SK-N-SH (cell line): ENCODE measurements around the gene LARGE2. TPM values are rescaled to one million over a fixed set of nuclear protein-coding genes. Genes with fewer than 3 reads are reported as not detected.

ENCODE experiments used
- CTCF ChIA-PET: fragments of 300-600, 350-600 bp; formaldehyde crosslinking; extraction: SDS; loops from one replicate; lab custom pipeline; 2021; lab: Yijun Ruan, JAX
- POLR2A ChIA-PET: fragments of 350-600 bp; sonication (Branson Sonifier 250); formaldehyde crosslinking; extraction: SDS; loops from one replicate; lab custom pipeline; 2020; ENCODE audit warnings: antibody characterized with exemption, inconsistent platforms; lab: Yijun Ruan, JAX
- DNase-seq: peaks from one replicate; pipeline ENCODE4 v3.0.0; 2012
- H2AFZ ChIP-seq: fragments of 200-600 bp; sonication (generic); 2 replicates; pipeline ENCODE4 v1.8.1; 2016; ENCODE audit warnings: antibody characterized with exemption, mild to moderate bottlenecking, low read depth
- H3F3A ChIP-seq: fragments of 200-600 bp; sonication (generic); replicated peaks from 2 replicates; pipeline ENCODE3; 2016; ENCODE audit warnings: antibody characterized with exemption, mild to moderate bottlenecking; ENCODE audit not compliant: insufficient read depth
- H3K27ac ChIP-seq, 2 experiments: fragments of 200-500 bp in 1 of 2; fragments of 200-600 bp in 1 of 2; sonication (Bioruptor generic) in 1 of 2; sonication (generic), shearing (Covaris generic) in 1 of 2; 2 replicates each; pipeline versions ENCODE4 v1.5.1 to v1.6.1; 2014 to 2016; ENCODE audit warnings: low read depth in 2 of 2, inconsistent platforms in 1 of 2, low read length in 1 of 2, mild to moderate bottlenecking in 1 of 2, mixed read lengths in 1 of 2
- H3K27me3 ChIP-seq: fragments of 200-600 bp; sonication (generic), shearing (Covaris generic); 2 replicates; pipeline ENCODE4 v1.6.1; 2016; ENCODE audit warnings: mixed run types; ENCODE audit not compliant: insufficient read depth
- H3K36me3 ChIP-seq, 2 experiments: fragments of 200-500 bp in 1 of 2; fragments of 200-600 bp in 1 of 2; sonication (Bioruptor generic) in 1 of 2; sonication (generic) in 1 of 2; replicated peaks in 1 of 2; 2 replicates each; pipeline versions ENCODE3 to v1.5.1; 2014 to 2016; ENCODE audit warnings: low read length in 1 of 2, mild to moderate bottlenecking in 1 of 2; ENCODE audit not compliant: insufficient read depth in 2 of 2, control insufficient read depth in 1 of 2
- H3K4me1 ChIP-seq, 2 experiments: fragments of 200-500 bp in 1 of 2; fragments of 200-600 bp in 1 of 2; sonication (Bioruptor generic) in 1 of 2; sonication (generic), shearing (Covaris generic) in 1 of 2; 2 replicates each; pipeline versions ENCODE4 v1.5.1 to v1.6.1; 2014 to 2016; ENCODE audit warnings: low read depth in 1 of 2, low read length in 1 of 2, mixed run types in 1 of 2; ENCODE audit not compliant: insufficient read depth in 2 of 2, control insufficient read depth in 1 of 2
- H3K4me2 ChIP-seq: fragments of 200-600 bp; sonication (generic), shearing (Covaris generic); 2 replicates; pipeline ENCODE4 v1.6.1; 2017; ENCODE audit warnings: mixed run types
- H3K4me3 ChIP-seq, 2 experiments: fragments of 200-500 bp in 1 of 2; fragments of 200-600 bp in 1 of 2; sonication (Bioruptor generic) in 1 of 2; sonication (generic), shearing (Covaris generic) in 1 of 2; 2 replicates each; pipeline versions ENCODE4 v1.5.1 to v1.8.1; 2014 to 2016; ENCODE audit warnings: low read depth in 2 of 2, inconsistent platforms in 1 of 2, low read length in 1 of 2, mild to moderate bottlenecking in 1 of 2, mixed read lengths in 1 of 2, moderate library complexity in 1 of 2
- H3K79me2 ChIP-seq: fragments of 200-600 bp; sonication (generic); 2 replicates; pipeline ENCODE4 v1.8.1; 2017; ENCODE audit warnings: mild to moderate bottlenecking; ENCODE audit not compliant: insufficient read depth
- H3K9ac ChIP-seq: fragments of 200-600 bp; sonication (generic); 2 replicates; pipeline ENCODE4 v1.6.1; 2017; ENCODE audit warnings: mixed run types
- H3K9me2 ChIP-seq: fragments of 200-600 bp; sonication (generic); 2 replicates; pipeline ENCODE4 v1.6.1; 2017; ENCODE audit warnings: mixed run types
- H3K9me3 ChIP-seq: fragments of 200-600 bp; sonication (generic); 2 replicates; pipeline ENCODE4 v1.6.1; 2017; ENCODE audit warnings: mixed run types, mild to moderate bottlenecking, moderate library complexity
- H4K20me1 ChIP-seq: fragments of 200-600 bp; sonication (generic); 2 replicates; pipeline ENCODE4 v1.6.1; 2017; ENCODE audit warnings: mild to moderate bottlenecking, mixed run types; ENCODE audit not compliant: insufficient read depth
- ELF1 ChIP-seq: IDR thresholded peaks from 2 replicates; pipeline ENCODE4 v1.4.0; 2012
- EP300 ChIP-seq, 2 experiments: IDR thresholded peaks; 2 replicates each; pipeline versions ENCODE4 v1.4.0 to v1.6.1; 2012; ENCODE audit warnings: borderline replicate concordance in 1 of 2, low read depth in 1 of 2, low read length in 1 of 2
- FOSL2 ChIP-seq: IDR thresholded peaks from 2 replicates; pipeline ENCODE4 v1.4.0; 2012; ENCODE audit warnings: low read depth, mild to moderate bottlenecking, moderate library complexity, borderline replicate concordance
- GATA2 ChIP-seq: sonication (generic); formaldehyde crosslinking; IDR thresholded peaks from 2 replicates; pipeline ENCODE4 v1.5.0; 2020; ENCODE audit warnings: mild to moderate bottlenecking, missing genetic modification reagents
- JUND ChIP-seq: IDR thresholded peaks from 2 replicates; pipeline ENCODE4 v1.4.0; 2012
- NFIC ChIP-seq: IDR thresholded peaks from 2 replicates; pipeline ENCODE4 v1.4.0; 2012; ENCODE audit warnings: borderline replicate concordance
- POLR2AphosphoS5 ChIP-seq: IDR thresholded peaks from 2 replicates; pipeline ENCODE4 v1.6.1; 2012; ENCODE audit warnings: low read depth, low read length
- RXRA ChIP-seq: IDR thresholded peaks from 2 replicates; pipeline ENCODE4 v1.4.0; 2012; ENCODE audit warnings: low read depth, mild to moderate bottlenecking, borderline replicate concordance
- SIN3A ChIP-seq: IDR thresholded peaks from 2 replicates; pipeline ENCODE4 v1.6.1; 2012; ENCODE audit warnings: low read depth, mild to moderate bottlenecking, low read length, moderate library complexity, borderline replicate concordance
- TAF1 ChIP-seq: IDR thresholded peaks from 2 replicates; pipeline ENCODE4 v1.6.1; 2012; ENCODE audit warnings: low read depth, mild to moderate bottlenecking, low read length, moderate library complexity, borderline replicate concordance
- WGBS: methylation state at CpG from one replicate; pipeline ENCODE4 v1.1.6; 2017; ENCODE audit warnings: low lambda C conversion rate; 5-methylcytosine and 5-hydroxymethylcytosine counted together
- polyA plus RNA-seq, 3 experiments: library from polyadenylated mRNA; depleted of rRNA; stranded (reverse); fragments of >200 nt; gene quantifications; 2 replicates each; pipeline ENCODE4 v1.2.3, GENCODE V29; 2012
- TF ChIP-seq, protein P1 (sequence below): IDR thresholded peaks from 2 replicates; pipeline ENCODE4; 2012
- TF ChIP-seq, protein P2 (sequence below): IDR thresholded peaks from 2 replicates; pipeline ENCODE4 v1.6.1; 2012; ENCODE audit warnings: mild to moderate bottlenecking, low read depth, low read length, moderate library complexity
- TF ChIP-seq, protein P3 (sequence below): IDR thresholded peaks from 2 replicates; pipeline ENCODE4 v1.4.0; 2012; ENCODE audit warnings: low read depth, borderline replicate concordance
- TF ChIP-seq, protein P4 (sequence below): IDR thresholded peaks from 2 replicates; pipeline ENCODE4 v1.4.0; 2012; ENCODE audit warnings: low read depth, borderline replicate concordance
- TF ChIP-seq, protein P5 (sequence below): IDR thresholded peaks from 2 replicates; pipeline ENCODE4 v1.4.0; 2012; ENCODE audit warnings: low read depth
- TF ChIP-seq, protein P6 (sequence below): fragments of 150-350 bp; IDR thresholded peaks from 2 replicates; pipeline ENCODE4 v1.6.1; 2016; ENCODE audit warnings: mild to moderate bottlenecking, low read depth, low read length

LARGE2 gene
- polyA plus RNA-seq, 1 of the 3 experiments (the other 2 are of a cell fraction), result 2.4 TPM

DNA sequence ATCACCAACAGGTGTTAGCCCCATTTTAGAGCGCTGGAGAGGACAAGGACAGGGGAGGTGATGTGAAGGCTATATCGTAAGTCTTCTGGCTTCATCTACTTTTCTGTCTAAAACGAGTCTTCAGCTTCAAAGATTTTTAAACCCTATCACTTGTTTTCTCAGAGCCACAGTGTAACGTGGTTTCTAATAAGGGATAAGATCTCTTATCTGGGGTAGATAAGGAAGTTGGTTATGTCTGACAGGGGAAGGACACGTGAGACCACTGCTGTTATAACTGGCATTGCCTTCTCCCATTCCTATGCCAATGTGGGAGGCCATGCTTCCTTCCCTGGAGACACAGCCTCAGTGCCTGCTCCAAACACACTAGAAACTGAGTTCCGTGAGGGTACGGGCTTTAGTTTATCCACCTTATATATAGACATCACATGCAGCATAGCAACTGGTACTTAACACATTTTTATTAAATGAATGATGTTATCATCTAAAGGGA lies 39.3 kb downstream of the LARGE2 start:
- WGBS, result 91% methylated on average over 7 of the region's 7 CpGs
- DNase-seq, result no peak
- H2AFZ ChIP-seq, result no peak overlapping the region
- peaks cover 12% of the 10 kb centered on the region for H3F3A ChIP-seq
- no peaks in the 10 kb centered on the region for H3K9me3 ChIP-seq
- H4K20me1 ChIP-seq, result no peaks in the 10 kb centered on the region
- no peak overlapping the region for H3K4me2 ChIP-seq
- no peaks in the 10 kb centered on the region for H3K9me2 ChIP-seq
- CTCF ChIA-PET, result interaction anchor here (1.3 kb wide), 1 partner anchor 45 kb away, joined by 4 read pairs; no protein-coding TSS in a partner anchor
- H3K27ac ChIP-seq, result no peak overlapping the region
- H3K4me1 ChIP-seq, result no peaks in the 10 kb centered on the region; a peak in 1 of 4 replicates
- no peaks in the 10 kb centered on the region for H3K79me2 ChIP-seq
- no peaks in the 10 kb centered on the region for H3K27me3 ChIP-seq
- POLR2A ChIA-PET, result no interaction called here
- no peak overlapping the region for H3K4me3 ChIP-seq
- H3K9ac ChIP-seq, result no peak overlapping the region
- H3K36me3 ChIP-seq, result peaks cover 36 to 41% of the 10 kb centered on the region in 2 experiments
- TF ChIP-seq JUND, result no peak
- TF ChIP-seq, protein P1, sequence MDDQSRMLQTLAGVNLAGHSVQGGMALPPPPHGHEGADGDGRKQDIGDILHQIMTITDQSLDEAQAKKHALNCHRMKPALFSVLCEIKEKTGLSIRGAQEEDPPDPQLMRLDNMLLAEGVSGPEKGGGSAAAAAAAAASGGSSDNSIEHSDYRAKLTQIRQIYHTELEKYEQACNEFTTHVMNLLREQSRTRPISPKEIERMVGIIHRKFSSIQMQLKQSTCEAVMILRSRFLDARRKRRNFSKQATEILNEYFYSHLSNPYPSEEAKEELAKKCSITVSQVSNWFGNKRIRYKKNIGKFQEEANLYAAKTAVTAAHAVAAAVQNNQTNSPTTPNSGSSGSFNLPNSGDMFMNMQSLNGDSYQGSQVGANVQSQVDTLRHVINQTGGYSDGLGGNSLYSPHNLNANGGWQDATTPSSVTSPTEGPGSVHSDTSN, result no peak
- no peak for TF ChIP-seq SIN3A
- TF ChIP-seq, protein P2, sequence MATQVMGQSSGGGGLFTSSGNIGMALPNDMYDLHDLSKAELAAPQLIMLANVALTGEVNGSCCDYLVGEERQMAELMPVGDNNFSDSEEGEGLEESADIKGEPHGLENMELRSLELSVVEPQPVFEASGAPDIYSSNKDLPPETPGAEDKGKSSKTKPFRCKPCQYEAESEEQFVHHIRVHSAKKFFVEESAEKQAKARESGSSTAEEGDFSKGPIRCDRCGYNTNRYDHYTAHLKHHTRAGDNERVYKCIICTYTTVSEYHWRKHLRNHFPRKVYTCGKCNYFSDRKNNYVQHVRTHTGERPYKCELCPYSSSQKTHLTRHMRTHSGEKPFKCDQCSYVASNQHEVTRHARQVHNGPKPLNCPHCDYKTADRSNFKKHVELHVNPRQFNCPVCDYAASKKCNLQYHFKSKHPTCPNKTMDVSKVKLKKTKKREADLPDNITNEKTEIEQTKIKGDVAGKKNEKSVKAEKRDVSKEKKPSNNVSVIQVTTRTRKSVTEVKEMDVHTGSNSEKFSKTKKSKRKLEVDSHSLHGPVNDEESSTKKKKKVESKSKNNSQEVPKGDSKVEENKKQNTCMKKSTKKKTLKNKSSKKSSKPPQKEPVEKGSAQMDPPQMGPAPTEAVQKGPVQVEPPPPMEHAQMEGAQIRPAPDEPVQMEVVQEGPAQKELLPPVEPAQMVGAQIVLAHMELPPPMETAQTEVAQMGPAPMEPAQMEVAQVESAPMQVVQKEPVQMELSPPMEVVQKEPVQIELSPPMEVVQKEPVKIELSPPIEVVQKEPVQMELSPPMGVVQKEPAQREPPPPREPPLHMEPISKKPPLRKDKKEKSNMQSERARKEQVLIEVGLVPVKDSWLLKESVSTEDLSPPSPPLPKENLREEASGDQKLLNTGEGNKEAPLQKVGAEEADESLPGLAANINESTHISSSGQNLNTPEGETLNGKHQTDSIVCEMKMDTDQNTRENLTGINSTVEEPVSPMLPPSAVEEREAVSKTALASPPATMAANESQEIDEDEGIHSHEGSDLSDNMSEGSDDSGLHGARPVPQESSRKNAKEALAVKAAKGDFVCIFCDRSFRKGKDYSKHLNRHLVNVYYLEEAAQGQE, result no peak
- TF ChIP-seq GATA2 (CRISPR knock-in tag), result no peak
- no peak for TF ChIP-seq TAF1
- TF ChIP-seq, protein P3, sequence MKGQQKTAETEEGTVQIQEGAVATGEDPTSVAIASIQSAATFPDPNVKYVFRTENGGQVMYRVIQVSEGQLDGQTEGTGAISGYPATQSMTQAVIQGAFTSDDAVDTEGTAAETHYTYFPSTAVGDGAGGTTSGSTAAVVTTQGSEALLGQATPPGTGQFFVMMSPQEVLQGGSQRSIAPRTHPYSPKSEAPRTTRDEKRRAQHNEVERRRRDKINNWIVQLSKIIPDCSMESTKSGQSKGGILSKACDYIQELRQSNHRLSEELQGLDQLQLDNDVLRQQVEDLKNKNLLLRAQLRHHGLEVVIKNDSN, result no peak
- TF ChIP-seq, protein P4, sequence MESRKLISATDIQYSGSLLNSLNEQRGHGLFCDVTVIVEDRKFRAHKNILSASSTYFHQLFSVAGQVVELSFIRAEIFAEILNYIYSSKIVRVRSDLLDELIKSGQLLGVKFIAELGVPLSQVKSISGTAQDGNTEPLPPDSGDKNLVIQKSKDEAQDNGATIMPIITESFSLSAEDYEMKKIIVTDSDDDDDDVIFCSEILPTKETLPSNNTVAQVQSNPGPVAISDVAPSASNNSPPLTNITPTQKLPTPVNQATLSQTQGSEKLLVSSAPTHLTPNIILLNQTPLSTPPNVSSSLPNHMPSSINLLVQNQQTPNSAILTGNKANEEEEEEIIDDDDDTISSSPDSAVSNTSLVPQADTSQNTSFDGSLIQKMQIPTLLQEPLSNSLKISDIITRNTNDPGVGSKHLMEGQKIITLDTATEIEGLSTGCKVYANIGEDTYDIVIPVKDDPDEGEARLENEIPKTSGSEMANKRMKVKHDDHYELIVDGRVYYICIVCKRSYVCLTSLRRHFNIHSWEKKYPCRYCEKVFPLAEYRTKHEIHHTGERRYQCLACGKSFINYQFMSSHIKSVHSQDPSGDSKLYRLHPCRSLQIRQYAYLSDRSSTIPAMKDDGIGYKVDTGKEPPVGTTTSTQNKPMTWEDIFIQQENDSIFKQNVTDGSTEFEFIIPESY, result no peak
- TF ChIP-seq, protein P5, sequence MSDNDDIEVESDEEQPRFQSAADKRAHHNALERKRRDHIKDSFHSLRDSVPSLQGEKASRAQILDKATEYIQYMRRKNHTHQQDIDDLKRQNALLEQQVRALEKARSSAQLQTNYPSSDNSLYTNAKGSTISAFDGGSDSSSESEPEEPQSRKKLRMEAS, result no peak
- TF ChIP-seq EP300 (IDR thresholded peaks at IDR 0.05; ENCODE audit: borderline replicate concordance in 1 of 2, low read depth in 1 of 2, low read length in 1 of 2), result no peak
- no peak for TF ChIP-seq POLR2AphosphoS5
- TF ChIP-seq RXRA, result no peak
- no peak for TF ChIP-seq ELF1
- no peak for TF ChIP-seq NFIC
- no peak for TF ChIP-seq FOSL2
- TF ChIP-seq, protein P6, sequence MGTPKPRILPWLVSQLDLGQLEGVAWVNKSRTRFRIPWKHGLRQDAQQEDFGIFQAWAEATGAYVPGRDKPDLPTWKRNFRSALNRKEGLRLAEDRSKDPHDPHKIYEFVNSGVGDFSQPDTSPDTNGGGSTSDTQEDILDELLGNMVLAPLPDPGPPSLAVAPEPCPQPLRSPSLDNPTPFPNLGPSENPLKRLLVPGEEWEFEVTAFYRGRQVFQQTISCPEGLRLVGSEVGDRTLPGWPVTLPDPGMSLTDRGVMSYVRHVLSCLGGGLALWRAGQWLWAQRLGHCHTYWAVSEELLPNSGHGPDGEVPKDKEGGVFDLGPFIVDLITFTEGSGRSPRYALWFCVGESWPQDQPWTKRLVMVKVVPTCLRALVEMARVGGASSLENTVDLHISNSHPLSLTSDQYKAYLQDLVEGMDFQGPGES, result no peak
